Measurements from ENCODE around the gene PBLD.

DNA sequence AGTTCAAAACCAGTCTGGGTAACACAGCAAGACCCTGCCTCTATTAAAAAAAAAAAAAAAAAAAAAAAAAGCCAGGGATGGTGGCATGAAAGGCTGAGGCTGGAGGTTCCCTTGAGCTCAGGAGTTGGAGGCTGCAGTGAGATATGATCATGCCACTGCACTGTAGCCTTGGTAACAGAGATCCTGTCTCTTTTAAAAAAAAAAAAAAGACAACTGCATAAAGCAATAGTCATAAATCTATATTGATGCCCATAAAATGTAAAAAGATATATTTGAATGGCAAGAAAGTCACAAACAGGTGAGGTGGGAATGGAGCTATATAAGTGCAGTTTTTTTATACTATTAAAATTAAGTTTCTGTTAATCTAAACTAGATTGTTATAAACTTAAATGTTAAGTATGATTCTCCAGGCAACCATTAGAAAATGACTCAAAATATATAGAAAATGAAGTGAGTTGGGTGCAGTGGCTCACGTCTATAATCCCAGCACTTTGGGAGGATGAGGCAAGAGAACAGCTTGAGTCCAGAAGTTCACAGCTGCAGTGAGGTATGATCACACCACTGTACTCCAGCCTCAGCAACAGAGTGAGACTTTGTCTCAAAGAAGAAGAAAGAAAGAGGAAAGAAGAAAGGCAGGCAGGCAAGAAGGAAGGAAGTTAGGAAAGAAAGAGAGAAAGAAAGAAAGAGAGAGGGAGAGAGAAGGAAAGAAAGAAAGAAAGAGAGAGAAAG, 14.2 kb downstream of the PBLD start:
- TF ChIP-seq CTCF (IDR thresholded peaks at IDR 0.05 in 4 of 5, conservative IDR thresholded peaks at IDR 0.05 in 1 of 5) (no peak), POLR2A (IDR thresholded peaks at IDR 0.05) (no peak)

All from gastrocnemius medialis (tissue), 4 donors.